NCI-H524 (cell line): ENCODE measurements around the gene ATP8A2.

Source experiments
- DNase-seq, 2 experiments: peaks; one replicate each; lab custom pipeline; 2025; lab: John Stamatoyannopoulos, UW

The ATP8A2 gene

GRCh38 chr13:25848812-25849745 lies 477.3 kb downstream of the ATP8A2 start:
- DNase-seq = no peak

- no peak for DNase-seq
These were observed 486.1 kb downstream of the ATP8A2 start for GRCh38 chr13:25857830-25858229.

GRCh38 chr13:25859528-25859927 lies 487.8 kb downstream of the ATP8A2 start:
- no peak for DNase-seq

GRCh38 chr13:25860265-25860664 lies 488.5 kb downstream of the ATP8A2 start:
- no peak for DNase-seq

- no peak for DNase-seq
These were observed 489.1 kb downstream of the ATP8A2 start for GRCh38 chr13:25860862-25861261.

DNA sequence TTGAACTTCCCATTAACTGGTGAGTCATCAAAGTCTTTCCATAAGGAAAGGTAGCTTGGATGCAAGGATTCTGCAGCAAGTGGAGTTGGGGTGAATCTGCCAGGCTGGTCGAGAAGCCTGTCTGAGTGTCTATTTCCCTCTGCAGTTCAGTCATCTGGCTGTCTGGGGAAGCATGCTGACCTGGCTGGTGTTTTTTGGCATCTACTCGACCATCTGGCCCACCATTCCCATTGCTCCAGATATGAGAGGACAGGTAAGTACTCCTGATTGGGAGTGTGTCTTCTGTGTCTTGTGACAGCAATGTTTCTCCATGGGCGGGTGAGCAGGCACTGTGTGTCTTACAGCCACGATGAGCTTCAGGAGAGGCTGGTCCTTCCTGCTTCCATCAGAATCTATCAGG lies 490.4 kb downstream of the ATP8A2 start:
- DNase-seq = no peak

DNA sequence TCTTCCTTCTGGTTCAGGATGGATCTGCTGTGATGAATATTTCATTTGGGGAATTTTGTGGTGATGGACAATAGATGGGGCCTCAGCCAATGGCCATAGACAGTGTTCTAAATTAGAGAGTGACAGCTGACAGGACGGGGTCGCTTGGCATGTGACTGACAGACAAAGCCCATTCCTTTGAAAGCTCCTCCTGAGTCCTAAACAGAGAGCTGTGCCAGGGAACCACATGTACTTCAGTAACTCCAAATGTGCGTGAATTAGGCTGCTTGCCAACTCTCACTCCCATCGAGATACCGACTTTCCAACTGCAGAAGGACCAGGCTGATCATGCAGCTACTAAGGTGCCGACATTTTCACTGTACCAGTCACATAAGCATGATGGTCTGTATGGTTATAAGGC lies 492.3 kb downstream of the ATP8A2 start:
- DNase-seq = no peak

DNA sequence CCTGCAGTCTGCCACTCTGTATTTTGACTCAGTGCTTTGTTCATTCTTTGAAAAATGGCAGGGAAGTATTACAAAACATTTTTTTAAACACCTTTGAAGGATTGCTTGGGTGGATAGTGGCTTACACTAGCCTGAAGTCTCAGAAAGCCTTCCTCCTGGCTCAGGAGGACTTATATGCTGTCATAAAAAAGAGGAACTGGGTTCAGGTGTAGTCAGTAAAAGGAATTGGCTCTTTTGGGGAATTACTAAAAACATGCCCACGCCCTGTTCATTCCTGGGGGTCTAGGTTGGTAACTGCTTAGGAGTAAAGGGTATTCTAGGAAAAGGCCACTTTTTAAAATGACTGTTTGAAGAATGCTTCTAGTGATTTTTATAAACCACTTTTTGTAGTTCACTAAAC lies 493.2 kb downstream of the ATP8A2 start:
- DNase-seq = no peak

GRCh38 chr13:25865391-25865790 lies 493.6 kb downstream of the ATP8A2 start:
- DNase-seq = no peak

GRCh38 chr13:25867038-25867437 lies 495.3 kb downstream of the ATP8A2 start:
- DNase-seq = no peak

- no peak for DNase-seq
These were observed 496.7 kb downstream of the ATP8A2 start for GRCh38 chr13:25868490-25868889.

- DNase-seq = peak in 1 of 2 experiments; percentile 71
These were observed 498.2 kb downstream of the ATP8A2 start for GRCh38 chr13:25869941-25870340.

DNA sequence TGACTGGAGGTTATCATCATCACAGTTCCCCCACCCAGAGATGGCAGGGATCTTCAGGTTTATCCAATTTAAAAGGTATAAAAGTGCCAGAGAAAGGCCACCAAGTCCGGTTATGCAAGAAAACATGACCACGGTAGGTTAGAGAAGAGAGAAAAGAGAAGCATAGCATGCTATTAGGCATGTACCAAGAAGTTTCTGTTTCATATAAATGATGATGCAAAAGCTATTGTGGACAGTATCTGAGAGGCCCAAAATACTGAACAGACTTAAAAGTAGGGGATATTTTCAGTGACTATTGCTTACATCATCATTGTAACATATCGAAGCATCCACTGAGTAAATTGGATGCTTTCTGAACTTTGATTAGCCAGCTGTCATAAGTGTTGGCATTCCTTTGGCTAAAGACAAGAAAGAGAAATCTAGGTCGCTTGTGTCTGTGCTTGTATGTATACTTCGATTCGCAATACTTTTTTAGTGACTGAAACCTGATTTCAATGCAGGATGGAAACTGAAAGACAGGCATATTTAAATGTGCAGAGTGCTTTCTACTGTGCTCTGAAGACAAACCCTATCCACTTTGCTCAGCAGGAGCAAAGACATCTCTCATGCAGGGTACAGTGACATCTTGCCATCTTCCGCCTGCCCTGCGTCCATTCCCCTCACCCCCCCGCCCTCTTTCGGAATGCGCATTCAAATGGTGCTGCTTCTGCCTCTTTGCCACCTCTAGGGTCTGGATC lies 499.8 kb downstream of the ATP8A2 start:
- no peak for DNase-seq

GRCh38 chr13:25872481-25873241 lies 500.9 kb downstream of the ATP8A2 start:
- no peak for DNase-seq

- DNase-seq = no peak
These were observed 501.5 kb downstream of the ATP8A2 start for GRCh38 chr13:25873242-25873612.

DNA sequence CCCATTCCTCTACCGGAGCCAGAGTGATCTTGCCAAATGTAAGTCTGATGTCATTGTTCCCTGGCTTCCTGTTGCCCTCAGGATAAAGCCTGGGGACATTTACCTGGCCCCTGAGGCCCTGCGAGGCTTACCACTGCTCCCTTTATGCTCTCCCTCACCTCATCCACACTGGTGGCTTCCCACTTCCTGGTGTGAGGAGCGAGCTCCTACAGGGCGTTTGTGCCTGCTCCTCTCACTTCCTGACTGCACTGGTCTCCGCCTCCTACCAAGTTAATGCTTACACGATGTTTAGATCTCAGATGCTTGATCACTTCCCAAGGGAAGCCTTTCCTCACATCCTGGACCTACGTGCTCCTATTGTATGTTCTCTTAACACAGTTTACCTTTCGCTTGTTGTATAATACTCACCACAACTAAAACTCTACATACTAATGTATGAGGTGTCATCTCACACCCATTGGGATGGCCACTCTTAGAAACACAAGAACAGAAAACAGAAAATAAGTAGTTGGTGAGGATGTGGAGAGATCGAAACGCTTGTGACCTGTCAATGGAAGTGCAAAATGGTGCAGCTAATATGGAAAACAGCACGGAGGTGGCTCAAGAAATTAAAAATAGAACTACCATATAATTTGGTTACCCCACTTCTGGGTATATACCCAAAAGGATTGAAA lies 502.4 kb downstream of the ATP8A2 start:
- DNase-seq = no peak

DNA sequence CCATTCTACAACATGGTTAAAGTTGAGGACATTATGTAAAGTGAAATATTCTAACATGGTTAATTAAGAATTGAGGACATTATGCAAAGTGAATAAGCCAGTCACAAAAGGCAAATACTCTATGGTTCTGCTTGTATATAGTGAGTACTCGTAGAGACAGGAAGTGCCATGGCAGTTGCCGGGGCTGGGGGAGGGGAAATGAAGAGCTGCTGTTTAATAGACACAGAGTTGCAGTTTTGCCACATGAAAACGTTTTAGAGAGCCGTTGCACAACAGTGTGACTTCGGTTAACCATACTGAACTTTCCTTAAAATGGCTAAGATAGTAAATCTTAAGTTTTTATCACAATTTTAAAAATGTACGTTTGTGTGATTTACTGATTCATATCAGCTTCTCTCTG lies 503.1 kb downstream of the ATP8A2 start:
- no peak for DNase-seq

DNA sequence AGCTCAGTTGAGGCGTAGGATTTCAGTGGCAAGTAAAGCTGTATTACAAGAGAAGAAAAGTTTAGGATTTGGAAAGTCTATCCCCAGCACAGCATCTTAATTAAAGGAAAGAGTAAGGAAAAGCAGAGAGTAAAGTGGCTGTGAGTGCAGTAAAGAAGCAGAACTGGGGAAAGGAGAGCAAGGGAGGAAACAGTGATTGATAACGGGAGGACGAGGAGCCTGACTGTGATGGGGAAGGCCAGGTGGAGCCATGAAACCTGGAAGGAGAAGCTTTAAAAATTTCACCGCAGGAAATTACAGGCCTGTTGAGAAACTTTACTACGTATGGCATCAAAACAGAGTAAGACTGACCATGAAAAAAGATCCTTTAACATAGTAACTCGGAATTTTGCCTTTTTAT lies 504.5 kb downstream of the ATP8A2 start:
- DNase-seq = no peak

DNA sequence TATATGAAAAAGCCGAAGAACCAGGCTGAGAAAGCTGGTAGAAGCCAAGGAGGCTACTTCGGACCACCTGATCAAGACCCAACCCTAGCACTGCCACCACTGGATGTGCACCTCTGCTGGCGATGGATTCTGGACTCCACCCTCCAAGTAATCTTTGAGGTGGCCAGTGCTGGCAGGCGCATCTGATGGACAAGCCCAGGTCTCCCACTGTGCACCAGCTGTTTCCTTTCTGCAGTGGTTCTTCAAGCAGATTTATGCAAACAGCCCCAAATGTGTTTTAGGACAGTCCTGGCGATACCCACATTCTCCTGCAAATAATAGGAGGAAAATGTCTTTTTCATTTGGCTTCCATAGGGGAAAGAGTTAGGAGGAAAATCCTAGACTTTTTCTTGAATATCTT lies 507.7 kb downstream of the ATP8A2 start:
- peak in 1 of 2 experiments; percentile 47 for DNase-seq

DNA sequence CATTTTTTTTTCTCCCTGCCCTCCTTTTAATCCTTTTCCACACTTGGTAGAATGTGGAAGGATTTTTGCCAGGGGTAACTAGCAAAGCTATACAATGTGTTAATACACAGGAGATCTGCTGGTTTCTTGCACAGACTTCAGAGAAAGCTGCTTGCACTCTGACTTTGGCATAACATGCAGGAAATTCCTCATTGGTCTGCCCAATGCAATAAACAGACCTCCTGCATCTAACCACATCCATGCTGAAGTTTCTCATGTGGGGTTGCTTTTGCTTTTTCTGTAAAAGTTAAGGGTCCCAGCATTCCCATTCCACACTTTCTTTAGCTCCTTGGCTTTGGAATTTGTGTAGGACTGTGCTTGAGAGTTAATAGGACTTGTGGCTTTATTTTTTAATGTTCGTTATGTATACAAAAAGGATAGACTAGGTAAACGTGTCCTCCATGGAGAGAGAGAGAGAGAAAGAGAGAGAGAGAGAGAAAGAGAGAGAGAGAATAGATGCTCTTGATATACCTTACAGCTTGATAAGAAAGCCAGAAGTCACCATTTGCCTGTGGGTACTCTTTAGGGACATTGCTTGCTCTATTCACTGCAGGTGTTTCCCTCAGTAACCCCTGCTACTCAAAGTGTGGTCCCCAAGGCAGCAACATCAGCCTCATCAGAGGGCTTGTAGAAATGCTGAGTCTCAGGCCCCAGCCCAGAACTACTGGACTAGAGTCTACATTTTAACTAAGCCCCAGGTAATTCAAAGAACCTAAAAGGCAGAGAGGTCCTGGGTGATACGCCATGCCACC lies 509.6 kb downstream of the ATP8A2 start:
- no peak for DNase-seq

- peak; percentile 93 to 98 for DNase-seq
These were observed 510.2 kb downstream of the ATP8A2 start for GRCh38 chr13:25881971-25882451.
